Astrocyte (in vitro differentiated cells and primary cell): ENCODE data around the gene ACOT11.

ENCODE experiments used
- EZH2 ChIP-seq: IDR thresholded peaks from 2 replicates; pipeline ENCODE4 v1.6.1; 2012; ENCODE audit warnings: mild to moderate bottlenecking, low read length, inconsistent platforms; ENCODE audit not compliant: insufficient read depth
- TF ChIP-seq, protein P1 (sequence below): IDR thresholded peaks from 2 replicates; pipeline ENCODE4 v1.5.1; 2011; ENCODE audit warnings: low read depth, mild to moderate bottlenecking, inconsistent platforms, low read length, moderate library complexity; ENCODE audit not compliant: insufficient read depth

DNA sequence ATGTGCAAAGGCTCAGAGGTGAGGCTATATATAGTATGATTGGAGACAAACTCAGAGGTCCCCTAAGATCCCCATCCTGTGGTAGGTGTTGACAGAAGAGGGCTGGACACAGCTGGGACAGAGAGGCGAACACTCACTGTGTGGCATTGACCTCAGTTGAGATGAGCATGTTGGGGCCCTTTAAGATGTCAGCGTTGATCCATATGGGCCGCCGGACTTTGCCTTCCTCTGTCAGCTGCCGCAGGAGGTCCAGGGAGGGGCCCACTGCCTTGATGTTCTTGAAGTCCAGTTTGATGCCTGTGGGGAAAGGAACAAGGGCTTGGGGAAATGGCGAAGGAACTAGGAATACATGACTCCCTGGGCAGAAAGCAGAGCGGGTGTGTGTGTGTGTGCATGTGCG is 66.5 kb downstream of the ACOT11 start:
- TF ChIP-seq, protein P1, sequence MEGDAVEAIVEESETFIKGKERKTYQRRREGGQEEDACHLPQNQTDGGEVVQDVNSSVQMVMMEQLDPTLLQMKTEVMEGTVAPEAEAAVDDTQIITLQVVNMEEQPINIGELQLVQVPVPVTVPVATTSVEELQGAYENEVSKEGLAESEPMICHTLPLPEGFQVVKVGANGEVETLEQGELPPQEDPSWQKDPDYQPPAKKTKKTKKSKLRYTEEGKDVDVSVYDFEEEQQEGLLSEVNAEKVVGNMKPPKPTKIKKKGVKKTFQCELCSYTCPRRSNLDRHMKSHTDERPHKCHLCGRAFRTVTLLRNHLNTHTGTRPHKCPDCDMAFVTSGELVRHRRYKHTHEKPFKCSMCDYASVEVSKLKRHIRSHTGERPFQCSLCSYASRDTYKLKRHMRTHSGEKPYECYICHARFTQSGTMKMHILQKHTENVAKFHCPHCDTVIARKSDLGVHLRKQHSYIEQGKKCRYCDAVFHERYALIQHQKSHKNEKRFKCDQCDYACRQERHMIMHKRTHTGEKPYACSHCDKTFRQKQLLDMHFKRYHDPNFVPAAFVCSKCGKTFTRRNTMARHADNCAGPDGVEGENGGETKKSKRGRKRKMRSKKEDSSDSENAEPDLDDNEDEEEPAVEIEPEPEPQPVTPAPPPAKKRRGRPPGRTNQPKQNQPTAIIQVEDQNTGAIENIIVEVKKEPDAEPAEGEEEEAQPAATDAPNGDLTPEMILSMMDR, result no peak
- no peak for TF ChIP-seq EZH2
